ENCODE results near the gene DAPP1. TPM values are rescaled to one million over a fixed set of nuclear protein-coding genes. Genes with fewer than 3 reads are reported as not detected.
A peak's percentile ranks its signal among the peaks of the same experiment; 100 is the strongest.
"Not testable (repeated sequence)": the region's sequence is repeated elsewhere in the genome, so short reads cannot be mapped to it uniquely, and the experiment has no call there.

DAPP1 gene, protein sequence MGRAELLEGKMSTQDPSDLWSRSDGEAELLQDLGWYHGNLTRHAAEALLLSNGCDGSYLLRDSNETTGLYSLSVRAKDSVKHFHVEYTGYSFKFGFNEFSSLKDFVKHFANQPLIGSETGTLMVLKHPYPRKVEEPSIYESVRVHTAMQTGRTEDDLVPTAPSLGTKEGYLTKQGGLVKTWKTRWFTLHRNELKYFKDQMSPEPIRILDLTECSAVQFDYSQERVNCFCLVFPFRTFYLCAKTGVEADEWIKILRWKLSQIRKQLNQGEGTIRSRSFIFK
- polyA plus RNA-seq (ENCODE audit: insufficient read length in 12 of 12): 10 to 100 TPM in 1 of 12 donors, 1 to 10 TPM in 10, not detected in 1; 1.4 to 10.2 (median 2.9) TPM
- long read RNA-seq, donor 1: 0 reads
- long read RNA-seq, donor 2: 0 reads
- long read RNA-seq, donor 3: 0 reads
- long read RNA-seq, donor 4: 0 reads
- long read RNA-seq, donor 5, partial matches to known transcripts: 0 of 1 reads
- long read RNA-seq, donor 5, other reads (novel, unspliced or antisense): 0 of 1 reads
- long read RNA-seq, donor 6, partial matches to known transcripts: 0 of 1 reads
- long read RNA-seq, donor 6, other reads (novel, unspliced or antisense): 0 of 1 reads
- long read RNA-seq, donor 7: 0 reads
- long read RNA-seq, donor 8: 0 reads
- long read RNA-seq, donor 9: 0 reads
- long read RNA-seq, donor 10, partial matches to known transcripts: 0 of 2 reads
- long read RNA-seq, donor 10, other reads (novel, unspliced or antisense): 0 of 2 reads
- long read RNA-seq, donor 11: 0 reads

GRCh38 chr4:99816545-99817308 lies at the start of gene DAPP1:
Gene DAPP1 (plus strand): TSS chr4:99816827. CDS start chr4:99816914, 87 bp downstream.
- peak; percentile 8 for DNase-seq

DNA sequence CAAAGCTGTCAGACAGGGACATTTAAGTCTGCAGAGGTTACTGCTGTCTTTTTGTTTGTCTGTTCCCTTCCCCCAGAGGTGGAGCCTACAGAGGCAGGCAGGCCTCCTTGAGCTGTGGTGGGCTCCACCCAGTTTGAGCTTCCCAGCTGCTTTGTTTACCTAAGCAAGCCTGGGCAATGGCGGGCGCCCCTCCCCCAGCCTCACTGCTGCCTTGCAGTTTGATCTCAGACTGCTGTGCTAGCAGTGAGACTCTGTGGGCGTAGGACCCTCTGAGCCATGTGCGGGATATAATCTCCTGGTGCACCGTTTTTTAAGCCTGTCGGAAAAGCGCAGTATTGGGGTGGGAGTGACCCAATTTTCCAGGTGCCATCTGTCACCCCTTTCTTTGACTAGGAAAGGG lies 45.8 kb upstream of the DAPP1 start:
- not testable (repeated sequence) for DNase-seq

GRCh38 chr4:99783940-99784339 lies 32.7 kb upstream of the DAPP1 start:
- DNase-seq: no peak

GRCh38 chr4:99784842-99785241 lies 31.8 kb upstream of the DAPP1 start:
- DNase-seq: no peak

- DNase-seq: no peak
Observed at GRCh38 chr4:99790796-99791617, 25.6 kb upstream of the DAPP1 start.

DNA sequence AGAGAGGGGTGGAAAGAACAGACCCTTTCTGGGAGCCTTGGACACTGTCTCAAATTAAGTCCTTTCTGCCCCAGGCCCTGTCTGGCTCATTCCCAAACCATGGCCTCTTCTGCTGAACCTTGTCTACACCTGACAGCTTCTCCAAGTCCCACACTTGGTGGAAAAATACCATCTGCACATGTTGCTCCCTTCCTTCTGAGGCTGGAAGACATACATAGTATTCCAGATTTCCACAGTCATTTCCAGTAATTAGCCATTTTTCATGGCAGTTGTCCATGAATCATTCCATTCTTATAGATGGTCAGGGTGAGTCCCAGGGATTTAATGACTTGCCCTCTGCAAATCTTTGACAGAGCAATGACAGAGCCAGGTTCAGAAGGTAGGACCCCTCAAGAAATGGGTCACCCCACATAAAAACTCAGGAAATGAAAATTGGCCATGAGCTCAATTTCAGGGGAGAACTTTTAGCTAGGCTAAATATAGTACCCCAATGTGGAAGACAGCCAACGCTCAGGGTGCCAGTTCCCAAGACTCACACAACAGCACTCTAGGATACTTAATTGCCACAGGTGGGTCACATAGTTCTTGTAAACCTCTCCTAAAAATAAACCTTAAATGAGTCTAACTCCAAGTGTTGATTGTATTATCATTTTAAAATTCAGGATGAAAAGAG lies 16.2 kb upstream of the DAPP1 start:
- no peak for DNase-seq

DNA sequence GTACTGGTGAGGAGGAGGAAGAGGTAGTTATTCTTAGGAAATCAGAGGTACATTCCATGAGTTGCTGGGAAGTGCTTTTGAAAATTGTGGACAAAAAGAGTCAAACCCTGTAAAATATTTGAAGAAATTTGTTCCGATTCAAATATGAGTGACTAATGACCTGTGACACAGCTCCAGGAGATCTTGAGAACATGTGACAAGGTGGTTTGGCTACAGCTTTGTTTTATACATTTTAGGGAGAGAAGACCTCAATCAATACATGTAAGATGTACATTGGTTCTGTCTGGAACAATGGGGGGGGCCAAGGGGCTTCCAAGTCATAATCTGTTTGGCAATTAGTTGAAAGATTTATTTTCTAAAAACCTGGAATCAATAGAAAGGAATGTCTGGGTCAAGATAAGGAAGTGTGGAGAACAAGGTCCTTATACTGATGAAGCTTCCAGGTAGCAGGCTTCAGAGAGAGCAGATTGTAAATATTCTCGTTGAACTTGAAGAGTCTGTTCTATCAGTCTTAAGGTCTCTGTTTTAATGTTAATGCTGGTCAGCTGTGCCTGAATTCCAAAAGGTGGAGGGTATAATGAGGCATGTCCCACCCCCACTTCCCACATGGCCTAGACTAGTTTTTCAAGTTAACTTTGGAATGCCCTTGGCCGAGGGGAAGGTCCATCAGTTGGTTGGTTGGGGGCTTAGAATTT lies 15.5 kb upstream of the DAPP1 start:
- no peak for DNase-seq

DNA sequence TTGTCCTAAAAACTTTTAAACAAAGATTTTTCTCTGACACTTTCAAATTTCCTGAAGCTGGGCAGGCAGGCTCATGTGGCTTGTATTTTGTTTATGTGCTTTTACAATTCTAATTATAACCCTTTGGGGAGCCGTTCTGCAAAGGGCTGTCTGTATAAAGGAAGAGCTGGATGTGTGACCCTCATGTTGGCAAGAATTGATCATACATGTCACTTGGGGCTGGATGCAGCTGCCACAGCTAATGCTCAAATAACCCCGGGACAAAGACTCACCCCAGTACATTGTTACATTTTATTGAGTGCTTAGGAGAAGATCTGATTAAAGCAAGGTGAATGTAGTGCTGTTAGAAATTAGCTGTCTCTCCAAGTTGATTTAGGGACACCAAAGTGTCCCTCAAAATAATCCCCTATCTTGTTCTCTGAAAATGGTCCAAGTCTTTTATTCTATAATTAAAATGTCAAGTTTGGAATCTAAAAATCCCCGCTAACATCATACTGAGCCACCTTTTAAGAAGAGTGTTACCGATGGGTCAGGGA lies 13.0 kb upstream of the DAPP1 start:
- no peak for DNase-seq

DNA sequence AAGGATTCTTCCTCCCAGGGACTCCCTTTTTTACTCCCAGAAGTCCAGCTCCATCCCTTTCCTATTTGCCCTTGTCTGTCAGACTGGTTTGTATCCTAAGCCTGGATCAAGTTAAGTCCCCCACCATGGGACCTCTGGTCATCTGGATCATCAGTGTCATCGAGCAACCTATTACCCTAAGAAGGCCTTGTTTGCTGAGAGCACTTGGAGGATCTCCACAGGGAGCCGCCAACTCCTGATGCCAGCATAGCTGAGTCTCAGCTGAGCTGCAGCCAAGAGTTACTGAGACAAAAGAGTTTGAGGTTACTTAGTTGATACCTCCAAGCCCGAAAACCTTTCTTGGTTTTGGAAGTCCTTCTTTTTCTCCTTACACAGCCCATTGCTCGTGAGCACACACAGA lies 10.1 kb upstream of the DAPP1 start:
- no peak for DNase-seq

DNA sequence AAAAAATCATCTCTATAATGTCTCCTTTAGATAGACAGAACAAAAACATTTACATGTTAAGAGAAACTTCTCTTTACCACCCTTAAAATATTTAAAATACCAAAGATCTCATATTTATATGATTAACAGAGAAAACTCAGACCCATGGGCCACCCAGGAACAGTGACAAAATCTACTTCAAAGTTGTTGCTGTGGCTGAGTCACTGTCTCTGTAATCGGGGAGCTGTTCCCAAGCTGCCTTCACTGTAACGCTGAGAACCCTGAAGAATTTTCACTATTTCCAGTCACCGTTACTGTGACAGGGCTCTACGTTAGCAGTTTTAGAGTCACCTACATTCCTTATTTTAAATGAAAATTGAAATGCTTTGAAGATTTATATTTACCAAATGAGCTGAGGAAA lies 9.0 kb upstream of the DAPP1 start:
- DNase-seq: no peak

DNA sequence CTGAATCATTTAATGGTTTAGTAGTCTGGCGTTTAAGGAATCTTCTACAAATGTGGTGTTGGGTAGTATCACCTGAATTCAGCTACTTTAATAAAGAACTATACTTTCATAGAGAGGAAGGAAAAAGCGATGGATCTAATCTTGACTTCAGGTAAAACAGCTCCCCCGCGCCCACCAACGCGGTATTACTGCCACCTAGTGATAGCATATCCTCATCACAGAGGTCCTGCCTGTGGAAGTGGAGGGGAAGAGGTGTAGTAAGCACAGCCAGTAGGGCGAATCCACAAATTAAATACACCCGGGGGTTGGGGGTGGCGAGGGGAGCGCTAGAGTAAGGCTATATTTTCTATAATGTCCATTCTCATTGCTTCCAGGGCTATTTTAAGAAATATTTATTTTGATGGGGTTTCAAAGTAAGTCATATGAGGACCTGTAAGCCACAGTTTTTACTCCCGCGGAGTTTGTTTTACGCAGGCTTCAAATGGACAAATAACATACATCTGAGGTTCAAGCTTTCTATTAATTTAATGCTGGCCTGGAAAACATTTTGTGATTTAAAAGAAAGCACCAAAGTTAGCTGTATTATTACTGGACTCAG lies 8.3 kb upstream of the DAPP1 start:
- DNase-seq: peak; percentile 15

- no peak for DNase-seq
Observed at GRCh38 chr4:99809326-99809725, 7.3 kb upstream of the DAPP1 start.

DNA sequence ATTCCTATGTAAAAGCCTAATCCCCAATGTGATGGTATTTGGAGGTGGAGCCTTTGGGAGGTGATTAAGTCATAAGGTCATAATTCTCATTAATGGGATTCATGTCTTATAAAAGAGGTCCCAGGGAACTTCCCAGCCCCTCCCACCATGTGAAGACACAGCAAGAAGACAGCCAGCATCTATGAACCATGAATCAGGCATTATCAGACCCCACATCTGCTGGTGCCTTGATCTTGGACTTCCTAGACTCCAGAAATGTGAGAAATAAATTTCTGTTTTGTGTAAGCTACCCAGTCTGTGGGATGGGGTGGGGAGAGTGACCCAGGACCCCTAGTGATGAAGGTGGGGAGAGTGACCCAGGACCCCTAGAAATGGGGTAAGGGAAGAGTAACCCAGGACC lies 6.1 kb upstream of the DAPP1 start:
- DNase-seq: no peak

GRCh38 chr4:99811117-99811516 lies 5.5 kb upstream of the DAPP1 start:
- no peak for DNase-seq

DNA sequence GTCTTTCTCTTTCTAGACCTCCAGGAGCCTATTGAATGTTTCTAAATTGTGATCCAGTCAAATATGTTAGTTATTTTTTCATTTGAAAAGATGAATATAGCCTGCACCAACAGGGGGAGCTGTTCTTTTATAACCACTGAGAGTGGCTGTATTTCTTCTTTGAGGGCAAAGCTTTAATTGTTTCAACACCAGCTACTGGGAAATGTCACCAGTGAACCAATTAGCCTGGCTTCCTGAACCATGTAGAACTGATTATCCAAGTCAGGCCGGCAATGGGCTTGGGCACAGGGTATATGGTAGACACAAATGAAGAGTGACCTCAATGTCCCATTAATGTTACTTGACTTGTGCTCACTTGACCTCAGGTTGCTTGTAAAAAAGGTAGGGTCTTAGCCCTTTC lies 4.8 kb upstream of the DAPP1 start:
- no peak for DNase-seq

- DNase-seq: no peak
Observed at GRCh38 chr4:99815597-99816011, 1.0 kb upstream of the DAPP1 start.

DNA sequence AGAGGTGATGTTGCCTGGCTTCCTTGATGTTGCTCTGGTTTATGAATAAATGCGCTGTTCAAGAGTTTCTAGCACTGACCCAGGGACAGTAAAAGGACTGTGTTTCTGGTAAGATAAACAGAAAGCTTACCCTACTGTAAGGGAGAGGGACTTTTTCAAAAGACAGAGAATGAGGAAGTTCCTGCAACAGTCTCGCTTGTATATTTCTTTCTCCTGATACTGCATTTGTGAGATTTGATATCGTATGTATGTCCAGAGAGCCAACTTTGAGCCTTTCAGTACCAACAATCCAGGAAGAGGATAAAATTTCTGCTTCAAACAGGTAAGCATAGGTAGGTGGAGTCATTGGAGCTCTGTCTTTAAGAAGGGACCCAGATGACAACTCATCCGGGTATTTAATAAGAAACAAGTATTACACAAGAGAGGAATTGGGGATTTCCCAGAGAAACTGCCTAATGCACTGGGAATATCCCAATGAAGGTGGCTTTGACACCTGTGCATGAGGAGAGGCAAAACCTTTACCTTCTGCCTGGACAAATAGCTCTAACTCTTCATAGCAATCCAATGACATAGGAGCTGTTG lies 773 bp downstream of the DAPP1 start:
- no peak for DNase-seq

DNA sequence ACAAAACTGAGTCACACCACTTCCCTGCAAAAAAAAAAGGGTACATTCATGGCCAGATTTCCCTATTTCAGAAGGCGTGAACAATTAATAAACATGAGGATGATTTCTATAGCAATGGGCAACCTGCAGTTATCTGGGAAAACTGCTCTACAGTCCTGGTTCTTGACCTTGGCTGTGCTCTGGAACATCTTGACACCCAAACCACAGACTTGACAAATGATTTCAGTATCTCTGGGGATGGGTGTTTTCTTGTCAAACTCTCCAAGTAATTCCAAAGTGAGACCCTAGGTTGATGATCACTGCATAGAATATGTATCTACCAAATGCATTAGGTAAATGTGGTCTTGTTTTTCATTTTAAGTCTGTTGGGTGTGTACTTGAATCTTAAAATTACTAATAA lies 2.0 kb downstream of the DAPP1 start:
- no peak for DNase-seq

GRCh38 chr4:99821918-99822503 lies 5.4 kb downstream of the DAPP1 start:
- DNase-seq: no peak

Measured in muscle of arm (tissue), 14 donors.